MCF 10A (cell line): ENCODE measurements around the gene STK38. TPM values are rescaled to one million over a fixed set of nuclear protein-coding genes. Genes with fewer than 3 reads are reported as not detected.

Experiments
- BruUV-seq: library from RNA; stranded (reverse); fragments of 400-500 nt; replicated peaks from 2 replicates; lab custom pipeline; 2021; lab: Mats Ljungman, UMichigan
- CTCF ChIA-PET: fragments of 300-600 bp; sonication (Branson Sonifier 250); formaldehyde crosslinking; extraction: SDS; loops from one replicate; lab custom pipeline; 2021; ENCODE audit warnings: antibody characterized with exemption, inconsistent platforms; lab: Yijun Ruan, JAX
- POLR2A ChIA-PET: fragments of 300-600, 350-650 bp; sonication (Branson Sonifier 250); formaldehyde crosslinking; extraction: SDS; loops from one replicate; lab custom pipeline; 2020; ENCODE audit warnings: antibody characterized with exemption, inconsistent platforms; lab: Yijun Ruan, JAX
- DNase-seq: peaks from one replicate; pipeline ENCODE4 v3.0.0-alpha.2; 2018; ENCODE audit not compliant: unreplicated experiment
- H3K27ac Mint-ChIP-seq: one replicate; pipeline ENCODE4 v1.8.0; 2022; ENCODE audit warnings: mild to moderate bottlenecking, low read depth, mixed read lengths; ENCODE audit not compliant: unreplicated experiment
- H3K27me3 Mint-ChIP-seq: one replicate; pipeline ENCODE4 v1.8.0; 2022; ENCODE audit warnings: mixed read lengths; ENCODE audit not compliant: insufficient read depth, unreplicated experiment
- H3K36me3 Mint-ChIP-seq: one replicate; pipeline ENCODE4 v1.8.0; 2022; ENCODE audit warnings: mild to moderate bottlenecking, moderate library complexity, mixed read lengths; ENCODE audit not compliant: insufficient read depth, unreplicated experiment
- H3K4me1 Mint-ChIP-seq: one replicate; pipeline ENCODE4 v1.8.0; 2022; ENCODE audit warnings: mixed read lengths; ENCODE audit not compliant: insufficient read depth, unreplicated experiment
- H3K4me3 Mint-ChIP-seq: one replicate; pipeline ENCODE4 v1.8.0; 2022; ENCODE audit warnings: mild to moderate bottlenecking, moderate library complexity, mixed read lengths; ENCODE audit not compliant: unreplicated experiment
- H3K9me3 Mint-ChIP-seq: one replicate; pipeline ENCODE4 v1.8.0; 2022; ENCODE audit warnings: mixed read lengths; ENCODE audit not compliant: unreplicated experiment
- CTCF ChIP-seq: fragments of 200-600 bp; IDR thresholded peaks from one replicate; pipeline ENCODE4 v1.8.0; 2022; ENCODE audit warnings: antibody characterized with exemption, mild to moderate bottlenecking; ENCODE audit not compliant: unreplicated experiment
- intact Hi-C: fragments of 100-400 bp; cut with micrococcal nuclease; formaldehyde crosslinking; loops from 2 replicates; pipeline ENCODE4 v1.14.1; 2022
- total RNA-seq: library from RNA; stranded (reverse); gene quantifications from 2 replicates; pipeline ENCODE4 v1.2.3, GENCODE V29; 2022

Gene STK38
- total RNA-seq, 1 experiment from 2014 or later, result 16.8 TPM

DNA sequence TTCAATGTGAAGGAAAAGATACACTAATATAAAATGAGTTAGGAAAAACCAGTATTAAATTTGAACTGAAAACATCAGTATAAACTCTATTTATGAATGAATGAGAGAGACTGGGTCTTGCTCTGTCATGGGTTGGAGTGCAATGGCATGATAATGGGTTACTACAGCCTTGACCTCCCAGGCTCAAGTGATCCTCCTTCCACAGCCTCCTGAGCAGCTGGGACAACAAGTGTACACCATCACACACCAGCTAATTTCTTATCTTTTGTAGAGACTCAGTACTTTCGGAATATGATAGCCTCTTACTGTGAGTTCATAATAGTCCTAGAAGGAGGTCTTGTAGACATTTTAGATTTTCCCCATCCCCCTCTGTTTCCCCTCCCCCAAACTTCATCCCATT lies 83.0 kb downstream of the STK38 start:
- Mint-ChIP-seq H3K27ac (no peak overlapping the region), H3K27me3 (no peaks in the 10 kb centered on the region), H3K4me3 (no peak overlapping the region), H3K36me3 (peaks cover 15% of the 10 kb centered on the region), H3K9me3 (no peaks in the 10 kb centered on the region), H3K4me1 (no peaks in the 10 kb centered on the region)
- intact Hi-C loops, result no loop called here
- CTCF ChIA-PET, result no interaction called here
- POLR2A ChIA-PET, result no interaction called here
- no peak for TF ChIP-seq CTCF
- no peak for DNase-seq
- BruUV-seq, result no TSS peak

DNA sequence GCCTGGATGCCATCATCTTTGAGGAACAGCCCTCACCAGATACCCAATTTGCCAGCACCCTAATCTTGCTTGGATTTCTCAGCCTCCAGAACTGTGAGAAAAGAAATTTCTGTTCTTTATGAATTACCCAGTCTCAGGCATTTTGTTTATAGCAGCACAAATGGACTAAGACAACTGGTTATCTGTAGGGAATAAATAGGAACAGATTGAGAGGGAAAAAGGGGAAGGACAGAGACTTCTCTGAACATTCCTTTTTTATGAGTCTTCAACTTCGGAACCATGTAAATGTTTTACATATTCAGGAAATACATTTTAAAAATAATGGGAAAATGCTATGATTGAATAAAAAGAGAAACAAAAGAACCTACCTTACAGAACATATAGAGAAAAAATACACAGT lies 83.6 kb downstream of the STK38 start:
- intact Hi-C loops, result no loop called here
- no peaks in the 10 kb centered on the region for H3K9me3 Mint-ChIP-seq
- H3K4me1 Mint-ChIP-seq, result no peaks in the 10 kb centered on the region
- no peak overlapping the region for H3K4me3 Mint-ChIP-seq
- no peak for DNase-seq
- ChIA-PET POLR2A (no interaction called here), CTCF (no interaction called here)
- no peak for TF ChIP-seq CTCF
- no TSS peak for BruUV-seq
- H3K27ac Mint-ChIP-seq, result no peak overlapping the region
- H3K27me3 Mint-ChIP-seq, result no peaks in the 10 kb centered on the region
- peaks cover 15% of the 10 kb centered on the region for H3K36me3 Mint-ChIP-seq

DNA sequence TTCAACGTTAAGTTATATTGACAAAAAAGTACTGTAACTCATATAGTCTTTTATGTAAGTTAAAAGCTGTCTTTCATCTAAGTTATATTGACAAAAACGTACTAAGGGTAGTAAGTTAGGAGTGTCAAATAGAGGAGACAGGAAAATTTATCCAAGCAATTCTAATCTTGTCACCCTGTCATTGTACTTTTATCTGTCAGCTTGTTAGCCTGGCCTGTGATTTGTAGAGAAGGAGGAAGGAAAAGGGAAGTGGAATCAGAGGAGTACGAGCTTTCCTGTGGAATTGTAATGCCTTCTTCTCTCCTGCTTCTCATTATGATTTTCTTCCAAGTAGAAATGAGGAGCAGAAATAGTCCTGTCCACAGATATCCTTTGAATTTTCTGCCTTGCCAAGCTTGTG lies 85.6 kb downstream of the STK38 start:
- ChIA-PET POLR2A (interaction anchor here (1.4 kb wide), 1 partner anchor 118 kb away, joined by 3 read pairs; no protein-coding TSS in a partner anchor), CTCF (no interaction called here)
- Mint-ChIP-seq H3K36me3 (peaks cover 20% of the 10 kb centered on the region), H3K9me3 (no peaks in the 10 kb centered on the region), H3K4me1 (no peaks in the 10 kb centered on the region), H3K4me3 (no peak overlapping the region), H3K27me3 (no peaks in the 10 kb centered on the region), H3K27ac (no peak overlapping the region)
- no TSS peak for BruUV-seq
- no peak for DNase-seq
- TF ChIP-seq CTCF, result no peak
- intact Hi-C loops, result no loop called here

DNA sequence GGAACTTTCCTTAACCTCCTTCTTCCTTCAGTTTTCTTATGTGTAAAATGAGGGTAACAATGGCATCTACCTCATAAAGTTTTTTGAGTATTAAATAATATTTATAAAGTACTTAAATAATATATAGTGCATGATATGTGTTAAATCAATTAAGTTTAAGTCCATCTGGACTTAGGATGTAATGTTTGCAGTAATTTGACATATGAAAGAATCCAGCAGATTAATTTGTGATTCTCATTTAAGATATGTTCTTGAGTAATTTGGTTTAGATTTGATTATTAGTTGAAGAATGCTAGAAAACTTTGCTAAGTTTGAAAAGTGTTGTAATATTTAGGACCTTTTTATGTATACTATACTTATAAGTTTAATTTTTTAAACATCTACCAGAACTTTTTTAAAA lies 86.4 kb downstream of the STK38 start:
- no TSS peak for BruUV-seq
- intact Hi-C loops, result no loop called here
- Mint-ChIP-seq H3K9me3 (no peaks in the 10 kb centered on the region), H3K4me1 (no peaks in the 10 kb centered on the region), H3K27me3 (no peaks in the 10 kb centered on the region), H3K4me3 (no peak overlapping the region), H3K36me3 (peaks cover 15% of the 10 kb centered on the region), H3K27ac (no peak overlapping the region)
- POLR2A ChIA-PET, result no interaction called here
- CTCF ChIA-PET, result no interaction called here
- no peak for TF ChIP-seq CTCF
- DNase-seq, result no peak
